Bone marrow (tissue), 2 donors: ENCODE data around the gene NRXN3.
"Not testable (repeated sequence)": the region's sequence is repeated elsewhere in the genome, so short reads cannot be mapped to it uniquely, and the experiment has no call there.

Experiments used
- DNase-seq, 2 donors: peaks; one replicate each; lab custom pipeline; 2025; lab: John Stamatoyannopoulos, UW

Gene NRXN3

GRCh38 chr14:78403278-78403815, 233.2 kb downstream of the NRXN3 start:
- DNase-seq = no peak

GRCh38 chr14:78405079-78405856, 235.1 kb downstream of the NRXN3 start:
- no peak for DNase-seq

- no peak for DNase-seq
Measured at GRCh38 chr14:78412475-78412874, 242.3 kb downstream of the NRXN3 start.

- no peak for DNase-seq
Measured at GRCh38 chr14:78414172-78414571, 244.0 kb downstream of the NRXN3 start.

- DNase-seq = no peak
Measured at GRCh38 chr14:78417532-78417931, 247.4 kb downstream of the NRXN3 start.

GRCh38 chr14:78424311-78424710, 254.1 kb downstream of the NRXN3 start:
- no peak for DNase-seq

- DNase-seq = no peak
Measured at GRCh38 chr14:78425330-78425729, 255.2 kb downstream of the NRXN3 start.

- DNase-seq = no peak
Measured at GRCh38 chr14:78425782-78426181, 255.6 kb downstream of the NRXN3 start.

GRCh38 chr14:78432046-78432445, 261.9 kb downstream of the NRXN3 start:
- no peak for DNase-seq

GRCh38 chr14:78437448-78437847, 267.3 kb downstream of the NRXN3 start:
- DNase-seq = not testable (repeated sequence)

GRCh38 chr14:78440356-78440894, 270.3 kb downstream of the NRXN3 start:
- DNase-seq = no peak

GRCh38 chr14:78443834-78444233, 273.7 kb downstream of the NRXN3 start:
- DNase-seq = no peak

- DNase-seq = no peak
Measured at GRCh38 chr14:78445275-78445674, 275.1 kb downstream of the NRXN3 start.

GRCh38 chr14:78446807-78447206, 276.6 kb downstream of the NRXN3 start:
- no peak for DNase-seq

GRCh38 chr14:78448164-78449094, 278.3 kb downstream of the NRXN3 start:
- DNase-seq = peak; percentile 1 to 20

- no peak for DNase-seq
Measured at GRCh38 chr14:78450669-78451318, 280.6 kb downstream of the NRXN3 start.

GRCh38 chr14:78451319-78451695, 281.1 kb downstream of the NRXN3 start:
- DNase-seq = no peak

GRCh38 chr14:78455896-78456435, 285.8 kb downstream of the NRXN3 start:
- DNase-seq = no peak

GRCh38 chr14:78469947-78470346, 299.8 kb downstream of the NRXN3 start:
- no peak for DNase-seq

- no peak for DNase-seq
Measured at GRCh38 chr14:78479127-78479780, 309.1 kb downstream of the NRXN3 start.

GRCh38 chr14:78484028-78484427, 313.9 kb downstream of the NRXN3 start:
- no peak for DNase-seq
